Measurements from ENCODE around the gene FAM83F. TPM values are rescaled to one million over a fixed set of nuclear protein-coding genes. Genes with fewer than 3 reads are reported as not detected.
A peak's percentile ranks its signal among the peaks of the same experiment; 100 is the strongest.

The FAM83F gene
- total and polyA plus RNA-seq, 2 donors: 2.1 to 3.1 TPM

DNA sequence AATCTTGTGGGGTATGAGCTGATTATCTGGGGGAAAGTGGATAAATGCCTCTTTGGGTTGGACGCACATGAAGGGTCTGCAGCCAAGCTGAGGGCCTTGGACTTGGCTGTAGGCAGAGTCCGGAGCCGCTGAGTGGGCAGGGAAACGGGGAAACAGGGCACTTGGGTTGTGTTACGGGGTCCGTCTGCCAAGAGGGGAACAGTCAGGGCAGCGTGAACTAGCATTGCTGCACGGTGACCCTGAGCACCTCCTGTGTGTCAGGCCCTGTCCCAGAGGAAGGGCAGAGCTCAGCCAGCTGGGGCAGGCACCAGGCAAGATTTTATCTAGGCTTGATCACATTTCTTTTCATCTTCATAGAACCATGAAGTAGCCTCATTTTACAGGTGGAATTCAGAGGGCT lies 11.9 kb downstream of the FAM83F start:
- no peak overlapping the region for H3K27ac ChIP-seq (ENCODE audit: low read depth)
- H3K36me3 ChIP-seq (ENCODE audit: insufficient read depth): no peaks in the 10 kb centered on the region
- H3K4me1 ChIP-seq (ENCODE audit: insufficient read depth): no peaks in the 10 kb centered on the region
- WGBS: 78% methylated on average over 8 of the region's 8 CpGs
- no peak overlapping the region for H3K4me3 ChIP-seq (ENCODE audit: low read depth, low read length)
- DNase-seq (ENCODE audit: extremely low spot score): no peak

- Histone ChIP-seq H3K36me3 (ENCODE audit: insufficient read depth) (no peaks in the 10 kb centered on the region), H3K27ac (ENCODE audit: low read depth) (no peak overlapping the region), H3K4me3 (ENCODE audit: low read depth, low read length) (no peak overlapping the region), H3K4me1 (ENCODE audit: insufficient read depth) (no peaks in the 10 kb centered on the region)
- 71% methylated on average over 27 of the region's 27 CpGs for WGBS
- DNase-seq (ENCODE audit: extremely low spot score): no peak
Measured at GRCh38 chr22:40007853-40008710, 13.3 kb downstream of the FAM83F start.

DNA sequence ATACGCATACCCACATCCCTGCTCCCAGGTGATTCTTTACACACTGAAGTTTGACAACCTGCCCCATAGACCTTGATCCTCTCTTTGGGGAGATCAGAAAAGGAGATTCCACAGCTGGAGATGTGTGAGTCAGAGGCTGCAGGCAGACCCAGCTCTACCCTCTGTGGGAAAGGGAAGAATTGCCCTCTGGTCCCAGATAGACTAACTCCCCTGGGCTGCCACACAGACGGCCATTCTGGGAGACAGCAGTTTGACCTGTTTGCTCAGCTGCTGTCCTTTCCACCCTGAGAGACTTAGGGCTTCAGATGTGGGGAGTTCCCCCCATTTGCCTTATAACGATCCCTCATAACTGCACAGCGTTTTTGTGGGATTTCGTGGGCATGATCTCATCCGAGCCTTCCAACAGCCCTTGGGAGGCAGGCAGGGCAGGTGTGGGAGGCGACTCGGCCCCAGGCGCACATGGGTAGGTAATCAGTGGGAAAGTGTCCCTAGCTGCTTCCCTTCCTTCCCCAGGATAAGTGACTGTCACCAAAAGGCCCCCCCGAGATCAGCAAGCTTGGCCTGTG lies 14.1 kb downstream of the FAM83F start:
- Histone ChIP-seq H3K27ac (ENCODE audit: low read depth) (peak overlapping the region; percentile 11), H3K4me3 (ENCODE audit: low read depth, low read length) (no peak overlapping the region), H3K36me3 (ENCODE audit: insufficient read depth) (no peaks in the 10 kb centered on the region), H3K4me1 (ENCODE audit: insufficient read depth) (no peaks in the 10 kb centered on the region)
- no peak for DNase-seq (ENCODE audit: extremely low spot score)
- WGBS: 70% methylated on average over 10 of the region's 10 CpGs

- 18% methylated on average over 11 of the region's 11 CpGs for WGBS
Measured at GRCh38 chr22:40009292-40009774, 14.6 kb downstream of the FAM83F start.

DNA sequence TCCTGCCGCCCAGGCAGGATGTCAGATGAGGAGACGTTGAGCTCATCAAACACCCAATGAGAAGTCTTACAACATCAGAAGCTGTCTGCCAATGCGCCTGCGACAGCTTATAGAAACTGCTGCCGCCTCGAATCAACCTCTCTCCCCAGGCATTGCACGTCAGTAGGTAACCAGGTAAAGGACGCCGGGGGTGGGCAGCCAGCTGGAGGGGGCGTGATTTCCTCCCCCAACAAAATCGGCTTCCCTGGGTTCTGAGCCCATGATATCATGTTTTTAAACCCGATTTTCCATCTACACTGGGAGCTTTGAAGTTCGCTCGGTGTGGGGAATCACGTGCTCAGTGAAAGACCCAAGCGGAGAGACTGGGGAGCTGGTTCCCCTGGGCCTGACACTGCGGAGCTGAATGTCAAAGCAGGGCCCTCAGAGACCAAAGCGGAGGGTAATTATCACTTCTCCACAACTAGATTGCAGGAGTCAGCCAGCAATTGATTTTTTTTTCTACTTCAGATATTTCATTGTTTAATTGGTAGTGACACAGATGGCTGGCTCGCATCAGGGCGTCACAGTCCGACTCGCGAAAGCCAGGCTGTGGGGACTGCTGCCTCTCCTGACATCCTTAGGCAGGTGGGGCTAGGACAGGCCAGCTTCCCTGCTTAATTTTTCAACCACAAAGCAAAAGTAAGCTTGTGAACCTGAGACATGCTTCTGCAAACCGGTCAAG lies 15.4 kb downstream of the FAM83F start:
- no peaks in the 10 kb centered on the region for H3K4me1 ChIP-seq (ENCODE audit: insufficient read depth)
- 41% methylated on average over 24 of the region's 24 CpGs for WGBS
- H3K36me3 ChIP-seq (ENCODE audit: insufficient read depth): no peaks in the 10 kb centered on the region
- no peak for DNase-seq (ENCODE audit: extremely low spot score)
- no peak overlapping the region for H3K4me3 ChIP-seq (ENCODE audit: low read depth, low read length)
- H3K27ac ChIP-seq (ENCODE audit: low read depth): no peak overlapping the region

More at GRCh38 chr22:40009292-40009774, 14.6 kb downstream of the FAM83F start:
- DNase-seq (ENCODE audit: extremely low spot score): no peak
- Histone ChIP-seq H3K27ac (ENCODE audit: low read depth) (no peak overlapping the region), H3K4me1 (ENCODE audit: insufficient read depth) (no peaks in the 10 kb centered on the region), H3K36me3 (ENCODE audit: insufficient read depth) (no peaks in the 10 kb centered on the region), H3K4me3 (ENCODE audit: low read depth, low read length) (no peak overlapping the region)

GRCh38 chr22:40010746-40011145 lies 16.0 kb downstream of the FAM83F start:
- 79% methylated on average over 6 of the region's 6 CpGs for WGBS
- Histone ChIP-seq H3K4me1 (ENCODE audit: insufficient read depth) (no peaks in the 10 kb centered on the region), H3K4me3 (ENCODE audit: low read depth, low read length) (no peak overlapping the region), H3K27ac (ENCODE audit: low read depth) (no peak overlapping the region), H3K36me3 (ENCODE audit: insufficient read depth) (no peaks in the 10 kb centered on the region)
- no peak for DNase-seq (ENCODE audit: extremely low spot score)

DNA sequence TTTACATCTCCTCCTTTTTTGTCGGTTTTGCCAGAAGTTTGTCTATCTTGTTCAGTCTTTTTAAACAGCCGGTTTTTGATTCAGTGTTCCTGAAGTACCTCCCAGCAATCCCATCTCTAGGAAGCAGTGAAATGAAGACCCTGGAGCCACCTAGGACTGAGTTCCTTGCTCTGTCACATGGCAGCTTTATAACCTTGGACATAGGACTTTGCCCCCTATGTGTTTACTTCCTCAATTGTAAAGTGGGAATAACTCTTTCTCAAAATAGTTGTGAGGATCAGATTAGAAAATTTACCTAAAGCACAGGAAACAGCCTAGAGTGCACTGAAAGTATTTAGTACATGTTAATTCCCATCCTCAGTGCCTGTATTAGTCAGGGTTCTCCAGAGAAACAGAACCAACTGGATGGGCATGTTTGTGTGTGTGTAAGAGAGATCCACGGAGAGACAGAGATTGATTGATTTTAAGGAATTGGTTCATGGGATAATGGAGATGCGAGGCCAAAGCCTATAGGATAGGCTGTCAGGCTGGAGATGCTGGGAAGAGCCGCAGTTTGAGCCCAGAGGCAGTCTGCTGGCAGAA lies 20.0 kb downstream of the FAM83F start:
- no peaks in the 10 kb centered on the region for H3K4me1 ChIP-seq (ENCODE audit: insufficient read depth)
- no peak overlapping the region for H3K27ac ChIP-seq (ENCODE audit: low read depth)
- no peaks in the 10 kb centered on the region for H3K36me3 ChIP-seq (ENCODE audit: insufficient read depth)
- 83% methylated on average over 5 of the region's 5 CpGs for WGBS
- no peak overlapping the region for H3K4me3 ChIP-seq (ENCODE audit: low read depth, low read length)
- DNase-seq (ENCODE audit: extremely low spot score): peak; percentile 56

- Histone ChIP-seq H3K36me3 (ENCODE audit: insufficient read depth) (no peaks in the 10 kb centered on the region), H3K4me3 (ENCODE audit: low read depth, low read length) (no peak overlapping the region), H3K27ac (ENCODE audit: low read depth) (no peak overlapping the region), H3K4me1 (ENCODE audit: insufficient read depth) (no peaks in the 10 kb centered on the region)
- 65% methylated on average over 10 of the region's 10 CpGs for WGBS
- no peak for DNase-seq (ENCODE audit: extremely low spot score)
Measured at GRCh38 chr22:40015358-40015976, 20.7 kb downstream of the FAM83F start.

DNA sequence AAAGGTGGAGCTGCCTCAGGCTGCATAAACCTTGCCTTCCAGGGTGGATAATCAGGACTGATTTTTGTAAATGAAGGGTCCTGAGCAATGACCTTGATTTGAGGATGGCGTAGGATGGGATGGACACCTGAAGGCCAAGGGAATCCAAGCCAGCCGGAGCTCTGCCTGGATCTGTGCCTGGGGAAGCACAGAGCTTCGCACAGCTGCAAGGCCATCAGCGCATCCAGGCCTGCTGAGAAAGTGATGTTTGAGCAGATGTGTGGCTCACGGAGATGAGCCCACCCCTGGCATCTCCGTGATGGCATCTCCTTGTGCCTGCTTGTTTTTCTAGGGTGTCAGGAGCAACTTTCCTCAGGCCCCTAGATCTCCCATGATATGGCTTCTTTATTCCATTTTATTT lies 23.3 kb downstream of the FAM83F start:
- H3K27ac ChIP-seq (ENCODE audit: low read depth): no peak overlapping the region
- H3K4me1 ChIP-seq (ENCODE audit: insufficient read depth): no peaks in the 10 kb centered on the region
- no peaks in the 10 kb centered on the region for H3K36me3 ChIP-seq (ENCODE audit: insufficient read depth)
- WGBS: 95% methylated on average over 6 of the region's 6 CpGs
- H3K4me3 ChIP-seq (ENCODE audit: low read depth, low read length): no peak overlapping the region
- DNase-seq (ENCODE audit: extremely low spot score): no peak

- H3K4me3 ChIP-seq (ENCODE audit: low read depth, low read length): no peak overlapping the region
- H3K36me3 ChIP-seq (ENCODE audit: insufficient read depth): no peaks in the 10 kb centered on the region
- DNase-seq (ENCODE audit: extremely low spot score): no peak
- H3K27ac ChIP-seq (ENCODE audit: low read depth): no peak overlapping the region
- 82% methylated on average over 9 of the region's 9 CpGs for WGBS
- H3K4me1 ChIP-seq (ENCODE audit: insufficient read depth): no peaks in the 10 kb centered on the region
Measured at GRCh38 chr22:40019100-40019499, 24.3 kb downstream of the FAM83F start.

DNA sequence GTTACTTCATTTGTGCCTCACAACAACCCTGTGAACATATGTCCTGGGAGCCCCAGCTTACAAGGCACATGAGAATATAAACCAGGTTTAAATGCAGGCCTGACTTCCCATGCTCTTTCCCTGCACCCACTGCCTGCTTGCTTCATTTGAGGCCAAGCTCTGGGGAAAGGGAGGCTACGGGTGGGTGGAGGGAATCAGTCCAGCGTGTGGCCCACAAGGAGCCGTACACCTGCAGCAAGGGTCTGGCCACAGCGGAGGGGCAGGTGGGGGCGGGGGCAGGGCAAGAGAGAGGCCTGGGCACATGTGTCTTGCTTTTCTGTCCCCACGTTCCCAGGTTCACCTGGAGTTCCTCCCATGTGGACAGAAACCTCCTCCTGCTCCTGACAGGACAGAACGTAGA lies 26.2 kb downstream of the FAM83F start:
- DNase-seq (ENCODE audit: extremely low spot score): no peak
- H3K4me3 ChIP-seq (ENCODE audit: low read depth, low read length): no peak overlapping the region
- H3K4me1 ChIP-seq (ENCODE audit: insufficient read depth): no peaks in the 10 kb centered on the region
- 83% methylated on average over 7 of the region's 7 CpGs for WGBS
- no peaks in the 10 kb centered on the region for H3K36me3 ChIP-seq (ENCODE audit: insufficient read depth)
- no peak overlapping the region for H3K27ac ChIP-seq (ENCODE audit: low read depth)

DNA sequence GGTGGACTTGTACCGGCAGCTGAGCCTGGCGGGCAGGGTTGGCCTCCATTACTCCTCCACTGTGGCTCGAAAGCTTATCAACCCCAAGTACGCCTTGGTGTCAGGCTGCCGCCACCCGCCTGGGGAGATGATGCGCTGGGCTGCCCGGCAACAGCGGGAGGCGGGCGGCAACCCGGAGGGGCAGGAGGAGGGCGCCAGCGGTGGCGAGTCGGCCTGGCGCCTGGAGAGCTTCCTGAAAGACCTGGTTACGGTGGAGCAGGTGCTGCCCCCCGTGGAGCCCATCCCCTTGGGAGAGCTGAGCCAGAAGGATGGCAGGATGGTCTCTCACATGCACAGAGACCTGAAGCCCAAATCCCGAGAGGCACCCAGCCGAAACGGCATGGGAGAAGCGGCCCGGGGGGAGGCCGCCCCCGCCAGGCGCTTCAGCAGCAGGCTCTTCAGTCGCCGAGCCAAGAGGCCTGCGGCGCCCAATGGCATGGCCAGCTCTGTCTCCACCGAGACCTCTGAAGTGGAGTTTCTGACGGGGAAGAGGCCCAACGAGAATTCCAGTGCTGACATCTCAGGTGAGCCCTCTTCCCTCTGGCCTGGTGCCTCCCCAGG lies 26.7 kb downstream of the FAM83F start:
- H3K4me1 ChIP-seq (ENCODE audit: insufficient read depth): no peaks in the 10 kb centered on the region
- no peaks in the 10 kb centered on the region for H3K36me3 ChIP-seq (ENCODE audit: insufficient read depth)
- no peak overlapping the region for H3K27ac ChIP-seq (ENCODE audit: low read depth)
- WGBS: 92% methylated on average over 34 of the region's 34 CpGs
- DNase-seq (ENCODE audit: extremely low spot score): no peak
- H3K4me3 ChIP-seq (ENCODE audit: low read depth, low read length): no peak overlapping the region
